Osteoblast (primary cell): ENCODE results near the gene COL1A1. TPM values are rescaled to one million over a fixed set of nuclear protein-coding genes. Genes with fewer than 3 reads are reported as not detected.

Experiments
- DNase-seq: peaks from one replicate; pipeline ENCODE4 v3.0.0; 2011; ENCODE audit warnings: low spot score, mixed read lengths; ENCODE audit not compliant: insufficient read length; ENCODE audit errors: missing footprints
- H2AFZ ChIP-seq: 2 replicates; pipeline ENCODE4 v1.6.0; 2011; ENCODE audit warnings: mild to moderate bottlenecking, low read length
- H3K27ac ChIP-seq: 2 replicates; pipeline ENCODE4 v1.5.1; 2011; ENCODE audit warnings: mild to moderate bottlenecking, low read depth, low read length, moderate library complexity
- H3K27me3 ChIP-seq: 2 replicates; pipeline ENCODE4 v1.6.0; 2012; ENCODE audit warnings: mild to moderate bottlenecking, control low read depth, inconsistent platforms, low read length, moderate library complexity; ENCODE audit not compliant: insufficient read depth
- H3K36me3 ChIP-seq: 2 replicates; pipeline ENCODE4 v1.5.1; 2011; ENCODE audit warnings: mild to moderate bottlenecking, low read length, control low read depth, moderate library complexity; ENCODE audit not compliant: insufficient read depth
- H3K4me1 ChIP-seq: 2 replicates; pipeline ENCODE4 v1.5.1; 2011; ENCODE audit warnings: mild to moderate bottlenecking, low read length, control low read depth, moderate library complexity; ENCODE audit not compliant: insufficient read depth
- H3K4me2 ChIP-seq: 2 replicates; pipeline ENCODE4 v1.6.0; 2011; ENCODE audit warnings: mild to moderate bottlenecking, low read length; ENCODE audit not compliant: insufficient read depth
- H3K4me3 ChIP-seq: fragments of 200-600 bp; sonication (generic); 3 replicates; pipeline ENCODE4 v1.5.1; 2012; ENCODE audit warnings: mild to moderate bottlenecking, low read length, inconsistent platforms; ENCODE audit not compliant: insufficient read depth
- H3K79me2 ChIP-seq: 2 replicates; pipeline ENCODE4 v1.6.0; 2012; ENCODE audit warnings: mild to moderate bottlenecking, low read length, control low read depth, inconsistent platforms; ENCODE audit not compliant: insufficient read depth
- H3K9me3 ChIP-seq: 2 replicates; pipeline ENCODE4 v1.5.1; 2011; ENCODE audit warnings: low read depth, low read length, control low read depth
- H4K20me1 ChIP-seq: 2 replicates; pipeline ENCODE4 v1.6.0; 2012; ENCODE audit warnings: mild to moderate bottlenecking, low read length, control low read depth; ENCODE audit not compliant: insufficient read depth
- total RNA-seq: library from RNA; depleted of rRNA; stranded (reverse); fragments of >200 nt; gene quantifications from 2 replicates; pipeline ENCODE4 v1.2.3, GENCODE V29; 2012
- TF ChIP-seq, protein P1 (sequence below): IDR thresholded peaks from 2 replicates; pipeline ENCODE4 v1.5.1; 2011; ENCODE audit warnings: mild to moderate bottlenecking, low read depth, low read length, moderate library complexity; ENCODE audit errors: extremely low read depth

COL1A1 gene
- total RNA-seq, 1 donor, result 8,987 TPM

DNA sequence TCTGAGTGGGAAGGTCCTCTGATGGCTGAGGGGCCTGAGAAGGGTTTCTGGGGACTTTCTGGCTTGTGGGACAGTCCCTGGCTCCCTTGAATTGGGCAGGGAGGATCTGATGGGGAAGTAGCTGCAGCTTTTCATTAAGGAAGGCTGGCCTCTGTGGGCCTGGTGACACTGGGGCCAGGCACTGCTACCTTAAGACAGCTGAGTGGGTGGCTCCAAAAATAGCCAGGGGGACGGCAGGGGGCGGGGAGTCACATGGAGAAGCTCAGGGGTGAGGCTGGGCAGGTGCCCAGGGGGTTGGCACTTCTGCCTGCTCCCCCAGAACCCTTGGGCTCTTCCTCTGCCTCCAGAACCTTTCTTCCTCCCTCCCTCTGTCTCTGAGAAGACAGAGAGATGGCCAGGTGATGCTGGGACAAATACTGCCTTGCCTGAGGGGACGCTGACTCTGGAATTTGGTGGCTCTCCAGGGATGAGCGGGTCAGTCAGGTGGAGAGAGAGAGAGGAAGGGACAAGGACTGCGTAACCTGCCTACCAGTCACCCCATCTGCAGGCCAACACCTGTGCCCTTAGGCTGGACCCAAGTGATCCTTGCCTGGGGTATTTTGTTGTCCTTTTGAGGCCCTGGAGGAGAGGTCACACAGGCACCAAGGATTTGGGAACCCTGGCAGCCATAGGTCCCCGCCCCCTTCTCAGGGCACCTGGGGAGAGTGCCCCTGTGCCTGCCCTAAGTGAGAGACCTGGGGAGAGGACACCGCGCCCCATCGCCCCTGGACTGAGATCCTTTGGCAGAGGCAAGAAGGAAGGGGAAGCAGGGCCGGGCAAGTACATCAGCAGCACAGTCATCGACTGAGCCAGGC, 37.4 kb downstream of the COL1A1 start:
- no peak for DNase-seq
- H3K4me3 ChIP-seq, result no peak overlapping the region
- no peaks in the 10 kb centered on the region for H3K36me3 ChIP-seq
- no peak overlapping the region for H2AFZ ChIP-seq
- H3K4me2 ChIP-seq, result no peak overlapping the region
- no peaks in the 10 kb centered on the region for H3K9me3 ChIP-seq
- peaks cover 11% of the 10 kb centered on the region for H3K4me1 ChIP-seq
- no peaks in the 10 kb centered on the region for H3K79me2 ChIP-seq
- TF ChIP-seq, protein P1, sequence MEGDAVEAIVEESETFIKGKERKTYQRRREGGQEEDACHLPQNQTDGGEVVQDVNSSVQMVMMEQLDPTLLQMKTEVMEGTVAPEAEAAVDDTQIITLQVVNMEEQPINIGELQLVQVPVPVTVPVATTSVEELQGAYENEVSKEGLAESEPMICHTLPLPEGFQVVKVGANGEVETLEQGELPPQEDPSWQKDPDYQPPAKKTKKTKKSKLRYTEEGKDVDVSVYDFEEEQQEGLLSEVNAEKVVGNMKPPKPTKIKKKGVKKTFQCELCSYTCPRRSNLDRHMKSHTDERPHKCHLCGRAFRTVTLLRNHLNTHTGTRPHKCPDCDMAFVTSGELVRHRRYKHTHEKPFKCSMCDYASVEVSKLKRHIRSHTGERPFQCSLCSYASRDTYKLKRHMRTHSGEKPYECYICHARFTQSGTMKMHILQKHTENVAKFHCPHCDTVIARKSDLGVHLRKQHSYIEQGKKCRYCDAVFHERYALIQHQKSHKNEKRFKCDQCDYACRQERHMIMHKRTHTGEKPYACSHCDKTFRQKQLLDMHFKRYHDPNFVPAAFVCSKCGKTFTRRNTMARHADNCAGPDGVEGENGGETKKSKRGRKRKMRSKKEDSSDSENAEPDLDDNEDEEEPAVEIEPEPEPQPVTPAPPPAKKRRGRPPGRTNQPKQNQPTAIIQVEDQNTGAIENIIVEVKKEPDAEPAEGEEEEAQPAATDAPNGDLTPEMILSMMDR, result no peak
- no peak overlapping the region for H3K27ac ChIP-seq
- no peaks in the 10 kb centered on the region for H4K20me1 ChIP-seq
- H3K27me3 ChIP-seq, result no peaks in the 10 kb centered on the region

DNA sequence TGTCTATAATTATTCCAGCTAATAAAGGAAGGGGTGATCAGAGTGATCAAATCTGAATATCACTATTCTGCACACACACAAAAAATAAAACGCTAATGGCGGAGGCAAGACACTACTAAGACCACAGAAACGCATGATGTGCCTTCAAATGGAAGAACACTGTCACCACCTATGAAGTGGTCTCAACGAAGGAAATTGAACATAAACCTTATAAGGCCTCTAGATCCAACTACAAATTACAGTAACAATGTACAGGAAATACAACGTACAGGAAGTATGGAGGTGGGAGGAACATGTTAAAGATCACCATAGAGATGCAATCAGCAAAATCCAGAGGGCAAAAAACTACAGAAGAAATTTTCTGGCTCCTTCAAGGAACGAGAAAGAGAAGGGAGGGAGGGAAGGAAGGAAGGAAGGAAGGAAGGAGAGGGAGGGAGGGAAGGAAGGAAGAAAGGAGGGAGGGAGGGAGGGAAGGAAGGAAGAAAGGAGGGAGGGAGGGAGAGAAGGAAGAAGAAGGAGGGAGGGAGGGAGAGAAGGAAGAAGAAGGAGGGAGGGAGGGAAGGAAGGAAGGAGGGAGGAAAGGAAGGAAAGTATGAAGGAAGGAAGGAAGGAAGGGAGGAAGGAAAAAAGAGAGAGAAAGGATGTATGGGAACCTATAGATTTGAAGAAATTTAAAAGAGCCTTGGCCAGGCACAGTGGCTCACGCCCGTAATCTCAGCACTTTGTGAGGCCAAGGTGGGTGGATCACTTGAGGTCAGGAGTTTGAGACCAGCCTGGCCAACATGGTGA, 38.8 kb downstream of the COL1A1 start:
- Histone ChIP-seq H3K79me2 (no peaks in the 10 kb centered on the region), H3K27me3 (no peaks in the 10 kb centered on the region), H3K4me3 (no peak overlapping the region), H4K20me1 (no peaks in the 10 kb centered on the region), H2AFZ (no peak overlapping the region), H3K27ac (no peak overlapping the region), H3K36me3 (no peaks in the 10 kb centered on the region), H3K4me2 (no peak overlapping the region), H3K9me3 (no peaks in the 10 kb centered on the region), H3K4me1 (peaks cover 11% of the 10 kb centered on the region)
- no peak for DNase-seq
- TF ChIP-seq, protein P1, result no peak

DNA sequence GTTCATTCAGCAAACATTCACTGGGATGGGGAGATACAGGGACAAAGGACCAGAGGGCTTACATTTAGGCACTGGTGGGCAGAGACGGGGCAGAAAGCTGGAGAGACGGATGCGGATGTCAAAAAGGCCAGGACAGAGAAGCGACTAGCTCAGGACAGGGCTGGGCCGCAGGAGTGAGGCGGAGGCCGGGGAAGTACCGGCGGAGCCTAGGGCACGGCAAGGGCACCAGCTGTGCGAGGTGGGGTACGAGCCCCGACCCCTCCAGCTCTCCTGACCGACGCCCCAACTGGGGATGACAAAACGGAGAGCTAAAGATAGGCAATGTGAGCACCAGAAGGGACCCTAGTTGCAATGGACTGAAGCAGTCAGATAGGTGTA, 39.5 kb downstream of the COL1A1 start:
- no peak overlapping the region for H3K27ac ChIP-seq
- no peaks in the 10 kb centered on the region for H3K9me3 ChIP-seq
- no peak for DNase-seq
- H3K4me1 ChIP-seq, result peaks cover 11% of the 10 kb centered on the region
- TF ChIP-seq, protein P1, result no peak
- H3K36me3 ChIP-seq, result no peaks in the 10 kb centered on the region
- no peaks in the 10 kb centered on the region for H3K27me3 ChIP-seq
- no peaks in the 10 kb centered on the region for H4K20me1 ChIP-seq
- H3K79me2 ChIP-seq, result no peaks in the 10 kb centered on the region
- peak overlapping the region; percentile 83 for H3K4me3 ChIP-seq
- peak overlapping the region; percentile 100 for H3K4me2 ChIP-seq
- H2AFZ ChIP-seq, result peak overlapping the region; percentile 93
